OCI-M1 (cell line): ENCODE measurements around the gene FEZF2.

Source experiments
- DNase-seq: peaks from one replicate; lab custom pipeline; 2025; lab: John Stamatoyannopoulos, UW

Gene FEZF2

GRCh38 chr3:62329971-62330370 is 43.4 kb downstream of the FEZF2 start:
- no peak for DNase-seq

GRCh38 chr3:62325896-62326295 is 47.5 kb downstream of the FEZF2 start:
- no peak for DNase-seq

GRCh38 chr3:62323241-62323640 is 50.1 kb downstream of the FEZF2 start:
- DNase-seq, result no peak
